A549 treated with Mapracorat at 1 μM for 4 hours (cell line): ENCODE data around the gene CORT. TPM values are rescaled to one million over a fixed set of nuclear protein-coding genes. Genes with fewer than 3 reads are reported as not detected.

Source experiments
- total RNA-seq: library from RNA; stranded (reverse); fragments of 200-300 nt; extraction: Qiagen RNA extraction; gene quantifications from 5 replicates; pipeline ENCODE4 v1.2.3, GENCODE V29; 2022

The CORT gene, protein sequence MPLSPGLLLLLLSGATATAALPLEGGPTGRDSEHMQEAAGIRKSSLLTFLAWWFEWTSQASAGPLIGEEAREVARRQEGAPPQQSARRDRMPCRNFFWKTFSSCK
- total RNA-seq, result 0.14 to 0.29 TPM (median 0.17 TPM) in 4 of 5 replicates, not detected in the other

DNA sequence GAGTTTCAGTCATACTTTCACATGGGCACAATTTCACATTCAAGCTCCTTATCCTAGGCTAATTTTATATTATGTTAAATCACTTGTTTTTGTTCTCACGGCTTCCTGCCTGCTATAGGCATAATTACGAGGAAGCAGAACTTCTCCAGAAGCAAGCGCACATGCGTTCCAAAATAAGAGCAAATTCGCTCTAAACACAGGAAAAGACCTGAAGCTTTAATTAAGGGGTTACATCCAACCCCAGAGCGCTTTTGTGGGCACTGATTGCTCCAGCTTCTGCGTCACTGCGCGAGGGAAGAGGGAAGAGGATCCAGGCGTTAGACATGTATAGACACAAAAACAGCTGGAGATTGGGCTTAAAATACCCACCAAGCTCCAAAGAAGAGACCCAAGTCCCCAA is at the start of gene CORT:
Gene CORT (plus strand): TSS at position 281 of the 400 bp plus-strand sequence. CDS start 193 bp downstream, outside the sequence.

DNA sequence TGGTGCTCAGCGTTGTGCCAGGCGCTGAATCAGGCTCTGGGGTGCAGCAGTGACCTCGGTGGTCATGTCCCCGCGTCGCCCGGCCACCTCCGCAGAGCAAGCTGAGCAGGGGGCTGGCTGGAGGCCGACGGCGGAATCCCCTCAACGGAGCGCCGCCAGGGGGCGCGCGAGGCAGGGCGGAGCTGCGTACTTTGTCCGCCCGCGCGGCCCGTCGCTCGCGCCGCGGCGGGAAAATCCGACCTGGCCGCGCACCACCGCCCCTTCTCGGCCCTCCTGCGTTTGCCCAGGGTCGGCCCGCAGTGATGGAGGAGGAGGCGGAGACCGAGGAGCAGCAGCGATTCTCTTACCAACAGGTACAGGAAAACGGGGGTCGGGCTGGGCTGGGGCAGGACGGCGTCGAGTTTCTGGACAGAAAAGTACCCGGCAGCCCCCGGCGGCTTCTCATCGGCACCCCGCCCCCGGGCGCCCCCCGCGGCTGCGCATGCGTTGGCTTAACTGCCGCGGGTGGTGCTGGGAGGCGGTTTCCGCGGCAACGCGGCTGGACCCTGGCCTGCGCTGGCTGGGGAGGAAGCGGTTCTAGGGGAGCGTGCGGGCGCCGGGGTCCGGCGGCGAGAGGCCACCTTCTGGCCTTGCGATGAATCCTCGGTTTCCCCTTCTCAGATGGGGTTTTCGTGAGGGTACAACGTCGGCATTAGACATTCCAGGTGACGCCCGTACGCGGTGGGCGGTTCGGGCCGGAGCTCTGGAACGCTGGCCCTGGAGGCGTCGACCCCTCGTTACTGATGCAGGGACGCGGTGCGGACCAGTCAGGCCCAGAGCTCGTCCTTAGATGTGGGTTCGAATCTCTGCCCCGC is 19.4 kb upstream of the CORT start, which contains the start of gene CENPS:
Gene CENPS (plus strand): TSS at position 218 of the 854 bp plus-strand sequence. CDS start 85 bp downstream, at position 303.

DNA sequence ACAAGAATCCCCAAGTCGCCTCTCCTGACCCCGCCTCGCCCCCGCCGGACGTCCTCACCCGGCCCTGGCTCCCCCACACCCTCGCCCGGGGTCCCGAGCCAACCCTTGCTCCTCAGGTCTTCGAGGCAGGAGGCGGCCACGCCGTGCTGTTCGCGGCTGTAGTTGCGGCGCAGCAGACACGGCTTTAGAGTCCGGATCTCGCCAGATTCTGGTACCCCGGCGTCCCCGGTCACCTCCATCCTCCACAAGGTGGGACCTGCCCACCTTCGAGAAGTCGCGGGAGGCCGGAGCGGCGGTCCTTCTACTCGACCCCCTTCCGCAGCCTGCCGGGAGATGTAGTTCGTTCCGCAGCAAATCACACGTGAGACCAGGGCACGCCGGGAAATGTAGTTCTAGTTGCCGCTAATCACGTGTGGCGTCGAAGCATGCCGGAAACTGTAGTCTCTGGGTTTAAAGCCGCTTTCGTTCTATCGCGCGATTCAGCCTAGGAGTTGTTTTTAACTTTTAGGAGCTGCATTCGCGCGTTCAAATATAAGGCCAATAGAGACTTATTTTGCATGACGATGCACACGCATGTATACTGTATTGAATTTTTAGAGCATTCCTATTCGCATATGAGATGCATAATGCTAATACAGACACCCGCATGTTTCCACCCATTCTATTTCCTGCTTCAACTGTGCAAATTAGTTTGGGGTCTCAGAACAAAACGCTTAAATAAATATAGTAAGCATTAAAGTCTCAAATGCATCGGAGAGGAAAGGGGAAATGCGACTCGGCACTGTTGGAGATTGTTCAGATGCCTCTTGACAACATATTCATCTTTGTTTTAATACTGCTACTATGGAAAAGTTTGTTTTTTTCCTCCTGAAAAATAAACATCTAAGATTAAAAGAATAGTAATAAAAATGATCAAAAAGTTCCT is 22.7 kb downstream of the CORT start, which contains the start of gene DFFA:
Gene DFFA (minus strand): TSS at position 310 of the 925 bp plus-strand sequence. CDS start 71 bp downstream, at position 239.

DNA sequence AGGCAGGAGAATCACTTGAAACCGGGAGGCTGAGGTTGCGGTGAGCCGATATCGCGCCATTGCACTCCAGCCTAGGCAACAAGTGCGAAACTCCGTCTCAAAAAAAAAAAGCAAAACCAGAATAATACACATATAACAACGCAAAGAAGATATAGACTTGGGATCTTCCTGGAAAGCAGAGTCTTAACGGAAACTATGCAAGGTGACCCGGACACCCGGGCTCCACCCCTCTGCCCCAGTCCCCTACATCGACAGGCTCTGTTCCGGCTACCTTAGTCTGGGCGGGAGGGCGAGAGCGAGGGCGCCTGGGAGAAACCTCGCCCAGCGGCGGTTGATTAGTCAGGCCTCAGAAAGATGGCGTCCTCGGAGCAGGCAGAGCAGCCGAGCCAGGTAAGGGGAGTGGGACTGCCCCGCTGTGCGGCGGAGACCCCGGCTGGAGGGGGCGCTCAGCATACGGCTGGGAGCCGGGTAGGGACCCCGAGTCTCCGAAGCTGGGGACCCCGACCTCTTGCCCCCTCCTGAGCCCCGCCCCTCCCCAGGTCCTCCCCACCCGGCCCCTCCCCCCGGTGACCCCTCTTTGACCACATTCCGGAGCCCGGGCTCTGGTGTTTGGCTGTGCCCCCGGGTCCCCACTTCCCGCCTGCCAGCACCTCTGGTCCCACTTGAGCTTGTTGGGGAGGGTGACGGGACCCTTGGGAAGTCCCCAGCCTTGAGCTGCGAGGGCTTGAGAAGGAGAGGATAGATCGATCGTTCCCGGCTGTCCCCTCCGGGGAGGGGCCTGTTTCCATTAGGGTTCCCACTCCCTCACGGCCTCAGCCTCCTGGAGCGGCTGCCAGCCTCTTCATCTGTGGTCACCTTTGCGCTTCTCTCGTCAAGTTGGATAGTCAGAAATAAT is 25.0 kb downstream of the CORT start, which contains the start of gene PEX14:
Gene PEX14 (plus strand): TSS at position 338 of the 895 bp plus-strand sequence. CDS start 17 bp downstream, at position 355.

Other genes starting within 250 kb of the CORT start
- 10.6 to 15.0 TPM (median 13.2 TPM) in 5 replicates for gene KIF1B, start 239.5 kb upstream of the CORT start, total RNA-seq
- gene PGD, start 51.0 kb upstream of the CORT start, total RNA-seq, result 1,084 to 1,179 TPM (median 1,099 TPM) in 5 replicates
- gene CENPS, start 19.6 kb upstream of the CORT start, total RNA-seq, result 28.7 to 31.6 TPM (median 29.4 TPM) in 5 replicates
- 17.2 to 23.5 TPM (median 22.9 TPM) in 5 replicates for gene DFFA, start 22.5 kb downstream of the CORT start, total RNA-seq
- gene PEX14, start 24.9 kb downstream of the CORT start, total RNA-seq, result 11.0 to 15.9 TPM (median 15.0 TPM) in 5 replicates